ENCODE data around the gene VPS45. TPM values are rescaled to one million over a fixed set of nuclear protein-coding genes. Genes with fewer than 3 reads are reported as not detected.

The VPS45 gene
- total and polyA plus RNA-seq, 4 donors: 19.7 to 58.2 (median 46.2) TPM

DNA sequence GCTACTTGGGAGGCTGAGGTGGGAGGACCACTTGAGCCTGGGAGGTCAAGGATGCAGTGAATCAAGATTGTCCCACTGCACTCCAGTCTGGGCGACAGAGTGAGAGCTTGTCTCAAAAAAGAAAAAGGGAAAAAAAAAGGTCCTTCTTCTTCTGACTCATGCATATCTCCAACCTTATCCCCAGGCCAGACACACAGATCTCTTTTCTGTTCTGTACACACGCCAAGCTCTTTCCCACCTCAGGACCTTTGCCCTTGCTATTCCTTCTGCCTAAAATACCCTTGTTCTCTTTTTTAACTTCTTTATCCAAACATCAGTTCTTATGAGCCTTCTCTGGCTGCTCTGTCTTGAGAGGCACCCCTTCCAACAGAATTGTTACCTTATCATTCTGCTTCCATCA, 104.2 kb downstream of the VPS45 start:
- ATAC-seq (ENCODE audit: low FRiP score) (no peak), DNase-seq (no peak)
- H3K9me3 ChIP-seq (ENCODE audit: control insufficient read depth, low read length): no peaks in the 10 kb centered on the region
- no peaks in the 10 kb centered on the region for H3K36me3 ChIP-seq (ENCODE audit: control insufficient read depth in 1 of 2, insufficient read depth in 2 of 2, low read length in 1 of 2)
- intact Hi-C loops (cut with DNase I): no loop called here
- no peak overlapping the region for H3K4me3 ChIP-seq (ENCODE audit: low read length in 2 of 2)
- no peaks in the 10 kb centered on the region for H3K4me1 ChIP-seq (ENCODE audit: control insufficient read depth in 1 of 2, insufficient read depth in 2 of 2, low read length in 2 of 2)
- H3K27me3 ChIP-seq (ENCODE audit: control insufficient read depth in 1 of 2, insufficient read depth in 2 of 2, low read length in 1 of 2): no peaks in the 10 kb centered on the region
- WGBS, 2 donors: 67 to 71% methylated on average over 2 of the region's 2 CpGs
- H3K27ac ChIP-seq (ENCODE audit: low read depth in 1 of 2, low read length in 2 of 2): no peak overlapping the region

DNA sequence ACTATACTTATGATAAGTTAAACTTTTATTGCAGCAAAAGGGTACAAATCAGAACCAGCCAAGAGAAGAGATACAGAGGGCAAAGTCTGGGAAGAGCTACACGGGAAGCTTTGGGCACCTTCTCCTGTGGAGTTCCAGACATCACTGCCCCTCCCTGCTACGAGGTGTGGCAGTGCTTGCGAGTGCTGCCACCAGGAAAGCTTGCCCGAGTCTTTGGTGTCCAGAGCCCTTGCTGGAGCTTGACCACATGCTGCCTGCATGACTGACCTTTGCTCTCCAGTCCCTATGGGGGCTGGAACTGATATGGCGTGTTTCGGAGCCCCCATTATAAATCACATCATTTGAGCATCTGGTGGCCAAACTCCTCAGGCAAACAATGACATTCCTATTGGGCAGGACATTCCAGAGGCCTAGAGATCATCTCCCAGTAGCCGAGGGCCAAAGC, 105.6 kb downstream of the VPS45 start:
- H3K27ac ChIP-seq (ENCODE audit: low read depth in 1 of 2, low read length in 2 of 2): no peak overlapping the region
- no peaks in the 10 kb centered on the region for H3K27me3 ChIP-seq (ENCODE audit: control insufficient read depth in 1 of 2, insufficient read depth in 2 of 2, low read length in 1 of 2)
- H3K9me3 ChIP-seq (ENCODE audit: control insufficient read depth, low read length): no peaks in the 10 kb centered on the region
- no peak overlapping the region for H3K4me3 ChIP-seq (ENCODE audit: low read length in 2 of 2)
- DNase-seq: no peak
- no peaks in the 10 kb centered on the region for H3K36me3 ChIP-seq (ENCODE audit: control insufficient read depth in 1 of 2, insufficient read depth in 2 of 2, low read length in 1 of 2)
- no peaks in the 10 kb centered on the region for H3K4me1 ChIP-seq (ENCODE audit: control insufficient read depth in 1 of 2, insufficient read depth in 2 of 2, low read length in 2 of 2)
- intact Hi-C loops (cut with DNase I): no loop called here
- no peak for ATAC-seq (ENCODE audit: low FRiP score)
- 86 to 90% methylated on average over 7 of the region's 7 CpGs for WGBS, 2 donors

DNA sequence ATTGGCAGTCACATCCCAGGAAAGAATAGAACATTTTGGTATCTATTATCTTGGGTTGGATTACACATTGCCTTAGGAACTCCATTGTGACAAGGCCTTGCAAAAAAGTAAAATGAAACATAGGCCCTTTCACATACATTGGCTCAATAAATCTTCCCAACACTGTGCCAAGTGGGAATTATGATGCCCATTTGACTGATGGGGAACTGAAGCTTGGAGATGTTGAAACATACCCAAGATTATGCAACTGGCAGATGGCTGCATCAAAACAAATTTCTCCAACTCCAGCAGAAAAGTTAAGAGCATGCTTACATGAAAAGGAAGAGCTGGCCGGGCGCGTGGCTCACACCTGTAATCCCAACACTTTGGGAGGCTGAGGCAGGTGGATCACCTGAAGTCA, 109.0 kb downstream of the VPS45 start:
- ATAC-seq (ENCODE audit: low FRiP score) (no peak), DNase-seq (no peak)
- H3K4me3 ChIP-seq (ENCODE audit: low read length in 2 of 2): no peak overlapping the region
- intact Hi-C loops (cut with DNase I): loop anchor here in 1 of 2 donors (5.0 kb wide), 1 partner anchor 279 kb away; the partner anchor contains the start of gene BOLA1
- H3K27ac ChIP-seq (ENCODE audit: low read depth in 1 of 2, low read length in 2 of 2): no peak overlapping the region
- H3K4me1 ChIP-seq (ENCODE audit: control insufficient read depth in 1 of 2, insufficient read depth in 2 of 2, low read length in 2 of 2): no peaks in the 10 kb centered on the region
- 91% methylated on average over 3 of the region's 3 CpGs for WGBS, 2 donors
- H3K27me3 ChIP-seq (ENCODE audit: control insufficient read depth in 1 of 2, insufficient read depth in 2 of 2, low read length in 1 of 2): no peaks in the 10 kb centered on the region
- no peaks in the 10 kb centered on the region for H3K9me3 ChIP-seq (ENCODE audit: control insufficient read depth, low read length)
- no peaks in the 10 kb centered on the region for H3K36me3 ChIP-seq (ENCODE audit: control insufficient read depth in 1 of 2, insufficient read depth in 2 of 2, low read length in 1 of 2)

DNA sequence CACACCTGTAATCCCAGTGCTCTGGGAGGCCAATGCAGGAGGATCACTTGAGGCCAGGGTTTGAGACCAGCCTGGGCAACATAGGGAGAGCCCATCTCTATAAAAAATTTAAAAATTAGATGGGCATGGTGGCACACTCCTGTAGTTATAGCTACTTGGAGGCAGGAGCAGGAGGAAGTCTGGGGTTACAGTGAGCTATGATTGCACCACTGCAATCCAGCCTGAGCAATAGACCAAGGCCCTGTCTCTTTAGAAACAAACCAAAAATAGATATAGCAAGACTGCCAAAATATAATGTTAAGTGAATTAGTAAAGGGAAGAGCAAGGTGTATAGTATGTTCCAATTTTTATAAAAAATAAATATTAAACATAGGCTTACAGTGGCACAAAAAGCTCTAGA, 111.0 kb downstream of the VPS45 start:
- no peaks in the 10 kb centered on the region for H3K27me3 ChIP-seq (ENCODE audit: control insufficient read depth in 1 of 2, insufficient read depth in 2 of 2, low read length in 1 of 2)
- DNase-seq: no peak
- no peaks in the 10 kb centered on the region for H3K4me1 ChIP-seq (ENCODE audit: control insufficient read depth in 1 of 2, insufficient read depth in 2 of 2, low read length in 2 of 2)
- no peak overlapping the region for H3K27ac ChIP-seq (ENCODE audit: low read depth in 1 of 2, low read length in 2 of 2)
- H3K9me3 ChIP-seq (ENCODE audit: control insufficient read depth, low read length): no peaks in the 10 kb centered on the region
- intact Hi-C loops (cut with DNase I): loop anchor here in 1 of 2 donors (5.0 kb wide), 1 partner anchor 281 kb away; the partner anchor contains the start of gene BOLA1
- no peaks in the 10 kb centered on the region for H3K36me3 ChIP-seq (ENCODE audit: control insufficient read depth in 1 of 2, insufficient read depth in 2 of 2, low read length in 1 of 2)
- no peak for ATAC-seq (ENCODE audit: low FRiP score)
- no peak overlapping the region for H3K4me3 ChIP-seq (ENCODE audit: low read length in 2 of 2)

- WGBS, 2 donors: 94 to 96% methylated on average over 7 of the region's 7 CpGs
- ATAC-seq (ENCODE audit: low FRiP score) (no peak), DNase-seq (no peak)
- intact Hi-C loops (cut with DNase I): loop anchor here in 1 of 2 donors (5.0 kb wide), 1 partner anchor 283 kb away; the partner anchor contains the start of gene BOLA1
- Histone ChIP-seq H3K9me3 (ENCODE audit: control insufficient read depth, low read length) (no peaks in the 10 kb centered on the region), H3K4me1 (ENCODE audit: control insufficient read depth in 1 of 2, insufficient read depth in 2 of 2, low read length in 2 of 2) (no peaks in the 10 kb centered on the region), H3K4me3 (ENCODE audit: low read length in 2 of 2) (no peak overlapping the region), H3K36me3 (ENCODE audit: control insufficient read depth in 1 of 2, insufficient read depth in 2 of 2, low read length in 1 of 2) (no peaks in the 10 kb centered on the region), H3K27ac (ENCODE audit: low read depth in 1 of 2, low read length in 2 of 2) (no peak overlapping the region), H3K27me3 (ENCODE audit: control insufficient read depth in 1 of 2, insufficient read depth in 2 of 2, low read length in 1 of 2) (no peaks in the 10 kb centered on the region)
Measured at GRCh38 chr1:150179867-150180266, 112.3 kb downstream of the VPS45 start.

DNA sequence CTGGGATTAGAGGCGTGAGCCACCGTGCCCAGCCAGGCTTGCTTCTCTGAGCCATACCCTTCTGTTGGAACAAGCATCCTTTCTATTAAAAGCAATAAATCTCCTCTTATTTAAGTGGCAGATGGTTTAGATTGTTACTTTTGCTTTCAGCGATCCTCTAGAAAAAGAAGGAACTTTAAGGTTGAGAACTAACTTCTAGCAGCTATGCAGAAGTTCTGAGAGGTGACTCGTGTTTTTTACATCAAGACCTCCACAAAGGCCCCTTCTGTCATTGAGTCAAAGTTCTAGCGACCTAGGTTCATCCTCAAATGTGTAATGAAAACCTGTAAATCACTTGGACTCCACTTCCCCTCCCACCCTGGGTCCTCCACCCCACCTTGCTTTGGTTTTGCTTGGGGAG, 112.9 kb downstream of the VPS45 start:
- no peaks in the 10 kb centered on the region for H3K27me3 ChIP-seq (ENCODE audit: control insufficient read depth in 1 of 2, insufficient read depth in 2 of 2, low read length in 1 of 2)
- WGBS, 2 donors: 76 to 90% methylated on average over 5 of the region's 5 CpGs

GRCh38 chr1:150182247-150182646, 114.7 kb downstream of the VPS45 start:
- Histone ChIP-seq H3K36me3 (ENCODE audit: control insufficient read depth in 1 of 2, insufficient read depth in 2 of 2, low read length in 1 of 2) (no peaks in the 10 kb centered on the region), H3K4me3 (ENCODE audit: low read length in 2 of 2) (no peak overlapping the region), H3K27ac (ENCODE audit: low read depth in 1 of 2, low read length in 2 of 2) (peak overlapping the region in 1 of 2 donors; percentile 47), H3K27me3 (ENCODE audit: control insufficient read depth in 1 of 2, insufficient read depth in 2 of 2, low read length in 1 of 2) (no peaks in the 10 kb centered on the region), H3K9me3 (ENCODE audit: control insufficient read depth, low read length) (no peaks in the 10 kb centered on the region), H3K4me1 (ENCODE audit: control insufficient read depth in 1 of 2, insufficient read depth in 2 of 2, low read length in 2 of 2) (no peaks in the 10 kb centered on the region)
- DNase-seq (no peak), ATAC-seq (ENCODE audit: low FRiP score) (no peak)
- intact Hi-C loops (cut with DNase I): no loop called here
- WGBS, 2 donors: 51 to 59% methylated on average over 11 of the region's 11 CpGs

More for the DNA sequence above, 112.9 kb downstream of the VPS45 start:
- intact Hi-C loops (cut with DNase I): no loop called here
- Histone ChIP-seq H3K27ac (ENCODE audit: low read depth in 1 of 2, low read length in 2 of 2) (no peak overlapping the region), H3K9me3 (ENCODE audit: control insufficient read depth, low read length) (no peaks in the 10 kb centered on the region), H3K36me3 (ENCODE audit: control insufficient read depth in 1 of 2, insufficient read depth in 2 of 2, low read length in 1 of 2) (no peaks in the 10 kb centered on the region), H3K4me1 (ENCODE audit: control insufficient read depth in 1 of 2, insufficient read depth in 2 of 2, low read length in 2 of 2) (no peaks in the 10 kb centered on the region), H3K4me3 (ENCODE audit: low read length in 2 of 2) (no peak overlapping the region)
- DNase-seq: no peak
- ATAC-seq (ENCODE audit: low FRiP score): no peak

DNA sequence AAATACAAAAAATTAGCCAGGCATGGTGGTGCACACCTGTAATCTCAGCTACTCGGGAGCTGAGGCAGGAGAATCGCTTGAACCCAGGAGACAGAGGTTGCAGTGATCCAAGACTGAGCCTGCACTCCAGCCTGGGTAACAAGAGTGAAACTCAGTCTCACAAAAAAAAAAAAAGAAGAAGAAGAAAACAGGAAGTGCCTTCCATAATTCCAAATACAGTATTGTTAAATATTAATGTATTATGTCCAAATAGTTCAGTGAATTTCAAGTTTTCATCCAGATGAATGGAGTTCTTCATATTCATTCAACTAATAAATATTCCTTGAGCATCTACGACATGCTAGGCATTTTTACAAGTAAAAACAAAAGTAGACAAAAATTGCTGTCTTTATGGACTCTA, 115.5 kb downstream of the VPS45 start:
- Histone ChIP-seq H3K4me3 (ENCODE audit: low read length in 2 of 2) (no peak overlapping the region), H3K27me3 (ENCODE audit: control insufficient read depth in 1 of 2, insufficient read depth in 2 of 2, low read length in 1 of 2) (no peaks in the 10 kb centered on the region), H3K9me3 (ENCODE audit: control insufficient read depth, low read length) (no peaks in the 10 kb centered on the region), H3K4me1 (ENCODE audit: control insufficient read depth in 1 of 2, insufficient read depth in 2 of 2, low read length in 2 of 2) (no peaks in the 10 kb centered on the region), H3K27ac (ENCODE audit: low read depth in 1 of 2, low read length in 2 of 2) (no peak overlapping the region), H3K36me3 (ENCODE audit: control insufficient read depth in 1 of 2, insufficient read depth in 2 of 2, low read length in 1 of 2) (no peaks in the 10 kb centered on the region)
- ATAC-seq (ENCODE audit: low FRiP score) (no peak), DNase-seq (no peak)
- 83 to 85% methylated on average over 3 of the region's 3 CpGs for WGBS, 2 donors
- intact Hi-C loops (cut with DNase I): no loop called here

GRCh38 chr1:150185481-150185880, 117.9 kb downstream of the VPS45 start:
- H3K36me3 ChIP-seq (ENCODE audit: control insufficient read depth in 1 of 2, insufficient read depth in 2 of 2, low read length in 1 of 2): no peaks in the 10 kb centered on the region
- H3K4me3 ChIP-seq (ENCODE audit: low read length in 2 of 2): no peak overlapping the region
- DNase-seq (no peak), ATAC-seq (ENCODE audit: low FRiP score) (no peak)
- H3K9me3 ChIP-seq (ENCODE audit: control insufficient read depth, low read length): no peaks in the 10 kb centered on the region
- no peaks in the 10 kb centered on the region for H3K27me3 ChIP-seq (ENCODE audit: control insufficient read depth in 1 of 2, insufficient read depth in 2 of 2, low read length in 1 of 2)
- WGBS, 2 donors: 93 to 94% methylated on average over 7 of the region's 7 CpGs
- H3K27ac ChIP-seq (ENCODE audit: low read depth in 1 of 2, low read length in 2 of 2): no peak overlapping the region
- intact Hi-C loops (cut with DNase I): no loop called here
- H3K4me1 ChIP-seq (ENCODE audit: control insufficient read depth in 1 of 2, insufficient read depth in 2 of 2, low read length in 2 of 2): no peaks in the 10 kb centered on the region

All from aorta (tissue), 5 donors.